ENCODE results near the gene ABTB1. TPM values are rescaled to one million over a fixed set of nuclear protein-coding genes. Genes with fewer than 3 reads are reported as not detected.

Gene ABTB1
- total RNA-seq, 2 donors from 2014 or later = 10.7 to 14.4 TPM

- DNase-seq = no peak
- no peak overlapping the region for H3K9ac ChIP-seq (ENCODE audit: extremely low read depth, low read length, poor library complexity, severe bottlenecking)
These were observed 1.5 kb downstream of the ABTB1 start for GRCh38 chr3:127674101-127674721.

GRCh38 chr3:127674790-127675189 lies 2.0 kb downstream of the ABTB1 start:
- no peaks in the 10 kb centered on the region for H3K36me3 ChIP-seq (ENCODE audit: control insufficient read depth, insufficient read depth, low read length)
- H3K4me3 ChIP-seq (ENCODE audit: low read length) = no peak overlapping the region
- Mint-ChIP-seq H3K36me3 (ENCODE audit: low read depth) (no peaks in the 10 kb centered on the region), H3K4me1 (peaks cover 2% of the 10 kb centered on the region), H3K4me3 (no peak overlapping the region), H3K9me3 (no peaks in the 10 kb centered on the region), H3K27me3 (ENCODE audit: insufficient read depth) (peaks cover 14% of the 10 kb centered on the region), H3K27ac (no peak overlapping the region)
- 91 to 95% methylated on average over 8 of the region's 8 CpGs for WGBS, 2 experiments (ENCODE audit: insufficient coverage in 1 of 2, insufficient read length in 1 of 2)
- H3K27me3 ChIP-seq (ENCODE audit: control insufficient read depth, insufficient read depth, low read length, poor library complexity, severe bottlenecking) = peaks cover 8% of the 10 kb centered on the region
- no peaks in the 10 kb centered on the region for H3K9me3 ChIP-seq (ENCODE audit: control insufficient read depth, low read length)
- no peak overlapping the region for H3K9ac ChIP-seq (ENCODE audit: extremely low read depth, low read length, poor library complexity, severe bottlenecking)
- no peaks in the 10 kb centered on the region for H3K4me1 ChIP-seq (ENCODE audit: control insufficient read depth, insufficient read depth, low read length)
- DNase-seq = peak; percentile 31
- TF ChIP-seq CTCF (conservative IDR thresholded peaks at IDR 0.05) = no peak
- no peak overlapping the region for H3K27ac ChIP-seq (ENCODE audit: low read depth, low read length)

More at GRCh38 chr3:127674101-127674721, 1.5 kb downstream of the ABTB1 start:
- Mint-ChIP-seq H3K9me3 (no peaks in the 10 kb centered on the region), H3K27ac (no peak overlapping the region), H3K27me3 (ENCODE audit: insufficient read depth) (peaks cover 14% of the 10 kb centered on the region), H3K4me1 (peaks cover 2% of the 10 kb centered on the region), H3K36me3 (ENCODE audit: low read depth) (no peaks in the 10 kb centered on the region), H3K4me3 (peak overlapping the region; percentile 71)
- Histone ChIP-seq H3K4me3 (ENCODE audit: low read length) (peak overlapping the region; percentile 80), H3K27me3 (ENCODE audit: control insufficient read depth, insufficient read depth, low read length, poor library complexity, severe bottlenecking) (peaks cover 8% of the 10 kb centered on the region), H3K9me3 (ENCODE audit: control insufficient read depth, low read length) (no peaks in the 10 kb centered on the region), H3K4me1 (ENCODE audit: control insufficient read depth, insufficient read depth, low read length) (no peaks in the 10 kb centered on the region), H3K36me3 (ENCODE audit: control insufficient read depth, insufficient read depth, low read length) (no peaks in the 10 kb centered on the region), H3K27ac (ENCODE audit: low read depth, low read length) (no peak overlapping the region)
- 93% methylated on average over 11 to 17 of the region's 17 CpGs for WGBS, 2 experiments (ENCODE audit: insufficient coverage in 1 of 2, insufficient read length in 1 of 2)
- no peak for TF ChIP-seq CTCF (conservative IDR thresholded peaks at IDR 0.05)

- Histone ChIP-seq H3K9me3 (ENCODE audit: control insufficient read depth, low read length) (no peaks in the 10 kb centered on the region), H3K27ac (ENCODE audit: low read depth, low read length) (no peak overlapping the region), H3K4me3 (ENCODE audit: low read length) (no peak overlapping the region), H3K9ac (ENCODE audit: extremely low read depth, low read length, poor library complexity, severe bottlenecking) (no peak overlapping the region), H3K27me3 (ENCODE audit: control insufficient read depth, insufficient read depth, low read length, poor library complexity, severe bottlenecking) (peaks cover 8% of the 10 kb centered on the region), H3K4me1 (ENCODE audit: control insufficient read depth, insufficient read depth, low read length) (no peaks in the 10 kb centered on the region), H3K36me3 (ENCODE audit: control insufficient read depth, insufficient read depth, low read length) (no peaks in the 10 kb centered on the region)
- no peaks in the 10 kb centered on the region for H3K36me3 Mint-ChIP-seq (ENCODE audit: low read depth)
- peak; percentile 43 for DNase-seq
- 91 to 93% methylated on average over 22 to 29 of the region's 29 CpGs for WGBS, 2 experiments (ENCODE audit: insufficient coverage in 1 of 2, insufficient read length in 1 of 2)
- H3K4me1 Mint-ChIP-seq = peaks cover 2% of the 10 kb centered on the region
- H3K9me3 Mint-ChIP-seq = no peaks in the 10 kb centered on the region
- H3K27me3 Mint-ChIP-seq (ENCODE audit: insufficient read depth) = peaks cover 14% of the 10 kb centered on the region
- H3K4me3 Mint-ChIP-seq = no peak overlapping the region
- no peak for TF ChIP-seq CTCF (conservative IDR thresholded peaks at IDR 0.05)
- H3K27ac Mint-ChIP-seq = no peak overlapping the region
These were observed 3.1 kb downstream of the ABTB1 start for GRCh38 chr3:127675651-127676391.

Data from endodermal cell (in vitro differentiated cells).